ENCODE measurements around the gene HNRNPA2B1. TPM values are rescaled to one million over a fixed set of nuclear protein-coding genes. Genes with fewer than 3 reads are reported as not detected.

HNRNPA2B1 gene
- total and polyA plus RNA-seq, 2 donors (not counting 1 experiment from before 2014, with no cell fraction given), result 167 to 524 TPM

GRCh38 chr7:26153823-26154783 is 46.4 kb downstream of the HNRNPA2B1 start:
- DNase-seq, result no peak
- Histone ChIP-seq H3K36me3 (replicated peaks in 1 of 2; ENCODE audit: control extremely low read depth in 1 of 2, control insufficient read depth in 1 of 2, extremely low read depth in 1 of 2, insufficient read depth in 2 of 2, low read length in 1 of 2) (no peaks in the 10 kb centered on the region), H4K20me1 (ENCODE audit: control insufficient read depth, insufficient read depth, low read length, poor library complexity, severe bottlenecking) (no peaks in the 10 kb centered on the region), H3K9ac (ENCODE audit: low read length) (no peak overlapping the region), H3K4me3 (ENCODE audit: control extremely low read depth in 1 of 5, extremely low read depth in 1 of 5, insufficient read depth in 1 of 5, low read depth in 2 of 5, low read length in 4 of 5) (peak overlapping the region in 2 of 5 experiments; percentile 62 to 90), H3K27ac (ENCODE audit: low read length in 2 of 2) (no peak overlapping the region), H3K79me2 (ENCODE audit: control insufficient read depth, insufficient read depth, low read length) (no peaks in the 10 kb centered on the region), H3K9me3 (ENCODE audit: control extremely low read depth in 1 of 3, control insufficient read depth in 2 of 3, insufficient read depth in 1 of 3, low read length in 2 of 3) (peaks cover 0 to 3% (median 0%) of the 10 kb centered on the region in 3 donors), H3K4me1 (ENCODE audit: control insufficient read depth in 2 of 2, insufficient read depth in 2 of 2, low read length in 2 of 2) (peaks cover 45 to 55% of the 10 kb centered on the region in 2 donors), H3K27me3 (replicated peaks in 1 of 4; ENCODE audit: control extremely low read depth in 1 of 4, control insufficient read depth in 3 of 4, insufficient read depth in 4 of 4, low read length in 3 of 4) (no peaks in the 10 kb centered on the region), H2AFZ (ENCODE audit: insufficient read depth, low read depth, low read length, poor library complexity, severe bottlenecking) (peak overlapping the region; percentile 96), H3K4me2 (replicated peaks; ENCODE audit: low read depth, low read length, poor library complexity, severe bottlenecking) (peak overlapping the region; percentile 95)
- ChIA-PET POLR2A (interaction anchor here (0.5 kb wide), 1 partner anchor 88 kb away, joined by 3 read pairs; no protein-coding TSS in a partner anchor), CTCF (interaction anchor here (1.1 kb wide), 1 partner anchor 64 kb away, joined by 3 read pairs; no protein-coding TSS in a partner anchor)
- no peaks in the 10 kb centered on the region for H3K27me3 Mint-ChIP-seq
- peaks cover 63% of the 10 kb centered on the region for H3K4me1 Mint-ChIP-seq
- TF ChIP-seq CTCF (IDR thresholded peaks at IDR 0.05), result no peak
- no peak for TF ChIP-seq EZH2 (IDR thresholded peaks at IDR 0.05; ENCODE audit: borderline replicate concordance, insufficient read depth, low read depth, low read length, poor library complexity, severe bottlenecking)
- H3K4me3 Mint-ChIP-seq, result peak overlapping the region; percentile 96
- ATAC-seq (ENCODE audit: low read depth), result no peak
- H3K9me3 Mint-ChIP-seq (ENCODE audit: insufficient read depth), result no peaks in the 10 kb centered on the region
- 79% methylated on average over 10 of the region's 15 CpGs for WGBS (ENCODE audit: insufficient coverage)
- peak overlapping the region; percentile 84 for H3K27ac Mint-ChIP-seq
- intact Hi-C loops (cut with micrococcal nuclease), result loop anchor here (1.0 to 5.0 kb wide), 5 partner anchors 45 to 711 kb away; partner anchors contain the start of gene SKAP2

Data from B cell (primary cell).